H1 (cell line): Measurements from ENCODE around the gene CCDC88C. TPM values are rescaled to one million over a fixed set of nuclear protein-coding genes. Genes with fewer than 3 reads are reported as not detected.

Source experiments
- CTCF ChIA-PET: fragments of 300-600 bp; sonication (Branson Sonifier 250); formaldehyde crosslinking; loops from one replicate; lab custom pipeline; 2021; ENCODE audit not compliant: partially characterized antibody; lab: Charles Lee
- POLR2A ChIA-PET: fragments of 300-600 bp; sonication (Branson Sonifier 250); formaldehyde crosslinking; loops from one replicate; lab custom pipeline; 2021; ENCODE audit warnings: inconsistent platforms; ENCODE audit not compliant: partially characterized antibody; lab: Charles Lee
- DNase-seq, 2 experiments: peaks; one replicate each; pipeline versions ENCODE4 v3.0.0 to v3.0.0-alpha.2; 2010 to 2022; ENCODE audit warnings: low spot score in 2 of 2, low read depth in 1 of 2, mixed read lengths in 1 of 2
- FAIRE-seq: peaks from 2 replicates; lab custom pipeline; 2011; peaks lifted over from hg19 to GRCh38; lab: Jason Lieb, UNC
- H2AFZ ChIP-seq: 2 replicates; pipeline ENCODE4 v1.8.1; 2012; ENCODE audit warnings: low read length, inconsistent platforms
- H2AK5ac ChIP-seq: 2 replicates; pipeline ENCODE4 v1.6.1; 2013; ENCODE audit warnings: low read depth, low read length
- H2BK120ac ChIP-seq: replicated peaks from 2 replicates; pipeline ENCODE3; 2013; ENCODE audit warnings: low read depth, low read length, inconsistent platforms
- H2BK12ac ChIP-seq: 2 replicates; pipeline ENCODE4 v1.6.1; 2013; ENCODE audit warnings: low read depth, low read length
- H2BK15ac ChIP-seq: 2 replicates; pipeline ENCODE4 v1.6.1; 2013; ENCODE audit warnings: low read length
- H2BK20ac ChIP-seq: 2 replicates; pipeline ENCODE4 v1.6.1; 2013; ENCODE audit warnings: low read length
- H2BK5ac ChIP-seq: 2 replicates; pipeline ENCODE4 v1.6.1; 2013; ENCODE audit warnings: low read depth, low read length
- H3K14ac ChIP-seq: 2 replicates; pipeline ENCODE4 v1.6.1; 2013; ENCODE audit warnings: inconsistent platforms; ENCODE audit not compliant: insufficient read length
- H3K18ac ChIP-seq: 2 replicates; pipeline ENCODE4 v1.6.1; 2013; ENCODE audit warnings: low read length; ENCODE audit errors: extremely low read depth
- H3K23ac ChIP-seq: 2 replicates; pipeline ENCODE4 v1.6.1; 2013; ENCODE audit warnings: inconsistent platforms; ENCODE audit not compliant: insufficient read length
- H3K23me2 ChIP-seq: 2 replicates; pipeline ENCODE4 v1.6.1; 2013; ENCODE audit warnings: low read depth, low read length
- H3K27ac ChIP-seq: 2 replicates; pipeline ENCODE4 v1.6.1; 2011; ENCODE audit warnings: low read depth, low read length, inconsistent platforms
- H3K27me3 ChIP-seq, 4 experiments: replicated peaks in 1 of 4; 1 replicate in 1 of 4; 2 replicates in 3 of 4; pipeline versions ENCODE4 v1.6.1 to v1.8.1; 2011 to 2013; ENCODE audit warnings: low read length in 3 of 4, mild to moderate bottlenecking in 3 of 4, inconsistent platforms in 2 of 4, mixed read lengths in 2 of 4, moderate library complexity in 1 of 4; ENCODE audit not compliant: control insufficient read depth in 3 of 4, insufficient read depth in 3 of 4; ENCODE audit errors: extremely low read depth in 1 of 4
- H3K36me3 ChIP-seq, 4 experiments: 2 replicates each; pipeline versions ENCODE4 v1.6.1 to v1.8.1; 2011 to 2013; ENCODE audit warnings: mild to moderate bottlenecking in 4 of 4, low read length in 3 of 4, moderate library complexity in 2 of 4, control low read depth in 1 of 4, inconsistent platforms in 1 of 4; ENCODE audit not compliant: insufficient read depth in 4 of 4, control insufficient read depth in 2 of 4
- H3K4ac ChIP-seq: replicated peaks from 2 replicates; pipeline ENCODE3; 2013; ENCODE audit warnings: low read length, low read depth, mixed read lengths, inconsistent platforms; ENCODE audit not compliant: insufficient read length
- H3K4me1 ChIP-seq, 4 experiments: replicated peaks in 1 of 4; 1 replicate in 1 of 4; 2 replicates in 3 of 4; pipeline versions ENCODE4 v1.6.1 to v1.8.1; 2011 to 2013; ENCODE audit warnings: low read length in 3 of 4, inconsistent platforms in 2 of 4, mixed read lengths in 1 of 4; ENCODE audit not compliant: insufficient read depth in 4 of 4, control insufficient read depth in 3 of 4
- H3K4me2 ChIP-seq, 2 experiments: 2 replicates each; pipeline versions ENCODE4 v1.6.1 to v1.8.1; 2011 to 2013; ENCODE audit warnings: low read depth in 2 of 2, low read length in 2 of 2, control low read depth in 1 of 2, inconsistent platforms in 1 of 2, mild to moderate bottlenecking in 1 of 2; ENCODE audit not compliant: insufficient read depth in 1 of 2
- H3K4me3 ChIP-seq, 4 experiments: fragments of 200-600, 300-600 bp in 1 of 4; sonication (generic), shearing (Covaris generic), sonication (Bioruptor Twin) in 1 of 4; 2 replicates each; pipeline versions ENCODE4 v1.5.1 to v1.8.1; 2011 to 2016; ENCODE audit warnings: low read length in 4 of 4, low read depth in 3 of 4, control low read depth in 2 of 4, inconsistent platforms in 2 of 4, mild to moderate bottlenecking in 2 of 4, mixed read lengths in 1 of 4, moderate library complexity in 1 of 4; ENCODE audit not compliant: insufficient read depth in 2 of 4; ENCODE audit errors: extremely low read depth in 1 of 4
- H3K56ac ChIP-seq: replicated peaks from 2 replicates; pipeline ENCODE3; 2013; ENCODE audit warnings: low read depth, mild to moderate bottlenecking, mixed read lengths, low read length, inconsistent platforms; ENCODE audit not compliant: insufficient read length
- H3K79me1 ChIP-seq: 2 replicates; pipeline ENCODE4 v1.6.1; 2013; ENCODE audit warnings: low read depth, low read length, control low read depth
- H3K79me2 ChIP-seq, 2 experiments: 2 replicates each; pipeline versions ENCODE4 v1.6.1 to v1.8.1; 2012 to 2013; ENCODE audit warnings: low read length in 2 of 2, mild to moderate bottlenecking in 2 of 2, inconsistent platforms in 1 of 2; ENCODE audit not compliant: insufficient read depth in 2 of 2, control insufficient read depth in 1 of 2
- H3K9ac ChIP-seq, 4 experiments: replicated peaks in 1 of 4; 1 replicate in 1 of 4; 2 replicates in 3 of 4; pipeline versions ENCODE4 v1.6.1 to v1.8.1; 2011 to 2013; ENCODE audit warnings: low read depth in 3 of 4, low read length in 3 of 4, control low read depth in 2 of 4, mild to moderate bottlenecking in 2 of 4, moderate library complexity in 2 of 4, inconsistent platforms in 1 of 4; ENCODE audit errors: extremely low read depth in 1 of 4
- H3K9me3 ChIP-seq, 2 experiments: 2 replicates each; pipeline versions ENCODE4 v1.6.1 to v1.8.1; 2012 to 2013; ENCODE audit warnings: mild to moderate bottlenecking in 2 of 2, moderate library complexity in 2 of 2, control low read depth in 1 of 2, inconsistent platforms in 1 of 2, low read depth in 1 of 2, low read length in 1 of 2, mixed read lengths in 1 of 2; ENCODE audit not compliant: insufficient read depth in 2 of 2
- H4K20me1 ChIP-seq, 2 experiments: replicated peaks in 1 of 2; 2 replicates each; pipeline versions ENCODE3 to v1.8.1; 2011 to 2013; ENCODE audit warnings: inconsistent platforms in 2 of 2, low read length in 2 of 2, mild to moderate bottlenecking in 1 of 2; ENCODE audit not compliant: insufficient read depth in 2 of 2, control insufficient read depth in 1 of 2
- H4K5ac ChIP-seq: 2 replicates; pipeline ENCODE4 v1.6.1; 2013; ENCODE audit warnings: low read length, low read depth, mixed read lengths, inconsistent platforms; ENCODE audit not compliant: insufficient read length
- H4K8ac ChIP-seq: 2 replicates; pipeline ENCODE4 v1.8.0; 2013; ENCODE audit warnings: mild to moderate bottlenecking, moderate library complexity, low read length, inconsistent platforms; ENCODE audit not compliant: insufficient read depth; ENCODE audit errors: extremely low read depth
- H4K91ac ChIP-seq: replicated peaks from 2 replicates; pipeline ENCODE3; 2013; ENCODE audit warnings: low read length, mixed read lengths, inconsistent platforms; ENCODE audit not compliant: insufficient read length
- ASH2L ChIP-seq: fragments of 200-600, 300-600 bp; sonication (generic); IDR thresholded peaks from one replicate; pipeline ENCODE4 v1.7.1; 2017; ENCODE audit warnings: low read length
- CHD1 ChIP-seq: IDR thresholded peaks from 2 replicates; pipeline ENCODE4 v1.6.1; 2012; ENCODE audit warnings: low read depth, low read length, improper control_type of control experiment
- WGBS, 2 experiments: shearing (Covaris generic) in 1 of 2; methylation state at CpG; one replicate each; pipeline versions ENCODE4 v1.1.6 to v1.1.7; 2013 to 2015; ENCODE audit warnings: low lambda C conversion rate in 2 of 2, mixed read lengths in 2 of 2, inconsistent platforms in 1 of 2, low coverage in 1 of 2, missing lambda C conversion rate in 1 of 2; ENCODE audit not compliant: insufficient replicate concordance in 2 of 2, insufficient coverage in 1 of 2, insufficient read length in 1 of 2; ENCODE audit errors: extremely low coverage in 1 of 2, missing lambda C conversion rate in 1 of 2; 5-methylcytosine and 5-hydroxymethylcytosine counted together
- polyA plus RNA-seq, 7 experiments: library from polyadenylated mRNA; depleted of rRNA in 3 of 7; stranded (reverse) in 5 of 7; unstranded in 2 of 7; fragments of >200 nt in 5 of 7; fragments of 200-250 nt in 2 of 7; gene quantifications; 1 replicate in 5 of 7; 2 replicates in 1 of 7; 4 replicates in 1 of 7; pipeline versions ENCODE4 v1.2.1 to v1.2.3, GENCODE V29; 2011 to 2013; ENCODE audit warnings: missing spikeins in 2 of 7, mixed read lengths in 2 of 7
- total RNA-seq: library from RNA; stranded (reverse); fragmentation: NEBNext Ultra II Directional; extraction: Animal tissue kit (Norgen Biotek cat#: 25700); gene quantifications from 2 replicates; pipeline ENCODE4 v1.2.1, GENCODE V29; 2021

The CCDC88C gene
- total and polyA plus RNA-seq, 2 of the 8 experiments (the other 6 are each of a cell fraction or from before 2014, with no cell fraction given), result 10.3 to 57.7 TPM

GRCh38 chr14:91303924-91304229, 113.7 kb downstream of the CCDC88C start:
- DNase-seq (no peak), FAIRE-seq (no peak)
- H3K23ac ChIP-seq, result no peak overlapping the region
- H2BK5ac ChIP-seq, result peak overlapping the region; percentile 50; the same call in 1 of the 2 replicates
- H3K4me1 ChIP-seq, result peaks cover 7 to 31% (median 23%) of the 10 kb centered on the region in 4 experiments; a peak in 6 of 7 replicates
- peaks cover 5 to 62% (median 38%) of the 10 kb centered on the region in 4 experiments for H3K36me3 ChIP-seq
- H4K20me1 ChIP-seq, result peaks cover 0 to 5% of the 10 kb centered on the region in 2 experiments
- H2BK12ac ChIP-seq, result peak overlapping the region; percentile 45; the same call in 1 of the 2 replicates
- H4K8ac ChIP-seq, result peak overlapping the region; percentile 90; the same call in 1 of the 2 replicates
- H4K91ac ChIP-seq, result no peak overlapping the region
- H3K79me2 ChIP-seq, result no peaks in the 10 kb centered on the region
- no peak overlapping the region for H2BK15ac ChIP-seq
- no peak overlapping the region for H3K4ac ChIP-seq
- no peak overlapping the region for H2AK5ac ChIP-seq
- H3K56ac ChIP-seq, result no peak overlapping the region
- H3K27me3 ChIP-seq, result no peaks in the 10 kb centered on the region
- peaks cover 2% of the 10 kb centered on the region for H3K23me2 ChIP-seq
- H3K27ac ChIP-seq, result no peak overlapping the region; the same call in 1 of the 2 replicates
- peak overlapping the region; percentile 61 for H4K5ac ChIP-seq
- H3K9ac ChIP-seq, result peak overlapping the region in 2 of 4 experiments; percentile 21 to 29; a peak in 2 of 7 replicates
- no peaks in the 10 kb centered on the region; the same call in 1 of the 2 replicates for H3K79me1 ChIP-seq
- no peaks in the 10 kb centered on the region for H3K9me3 ChIP-seq
- H3K4me3 ChIP-seq, result peak overlapping the region in 1 of 4 experiments; percentile 45; a peak in 4 of 8 replicates
- 0 out of 2 replicates have a peak overlapping the region, but pooled peaks have one; percentile 6 for H2BK20ac ChIP-seq
- peak overlapping the region; percentile 44; the same call in 1 of the 2 replicates for H3K18ac ChIP-seq
- 69% methylated on average over 18 of the region's 18 CpGs; no CpG with 5 or more reads in 1 of the 2 experiments for WGBS, 2 experiments
- CTCF ChIA-PET, result interaction anchor here (1.1 to 2.1 kb wide), 2 partner anchors 20 to 114 kb away, joined by 3 to 9 read pairs; partner anchors contain the start of gene CCDC88C
- TF ChIP-seq CHD1, result no peak
- TF ChIP-seq ASH2L, result peak; percentile 20
- no peak overlapping the region for H3K14ac ChIP-seq
- peak overlapping the region; percentile 45 to 57 for H3K4me2 ChIP-seq
- peak overlapping the region; percentile 87; the same call in 1 of the 2 replicates for H2AFZ ChIP-seq
- no peak overlapping the region for H2BK120ac ChIP-seq
- POLR2A ChIA-PET, result interaction anchor here (1.6 to 2.1 kb wide), 2 partner anchors 111 to 206 kb away, joined by 4 to 7 read pairs; partner anchors contain the start of gene PPP4R3A
